GM12878 (cell line): Measurements from ENCODE around the gene ENOX2. TPM values are rescaled to one million over a fixed set of nuclear protein-coding genes. Genes with fewer than 3 reads are reported as not detected.

ENCODE experiments used
- ATAC-seq: fragments of 200-7000 bp; cut with Tn5 transposase; 3 replicates; pipeline ENCODE4 v1.9.1; 2020; ENCODE audit warnings: mild to moderate bottlenecking, moderate library complexity
- BruUV-seq: library from RNA; stranded (reverse); fragments of 400-500 nt; replicated peaks from 2 replicates; lab custom pipeline; 2021; lab: Mats Ljungman, UMichigan
- CTCF ChIA-PET: fragments of 300-600 bp; sonication (Branson Sonifier 250); formaldehyde crosslinking; extraction: SDS; loops from one replicate; lab custom pipeline; 2021; ENCODE audit warnings: inconsistent platforms; lab: Yijun Ruan, JAX
- POLR2A ChIA-PET: fragments of 350-600 bp; formaldehyde crosslinking; extraction: SDS; loops from one replicate; lab custom pipeline; 2021; ENCODE audit warnings: inconsistent platforms; lab: Charles Lee
- RAD21 ChIA-PET: fragments of 300-600 bp; sonication (Branson Sonifier 250); formaldehyde crosslinking; loops from one replicate; lab custom pipeline; 2023; ENCODE audit warnings: antibody characterized with exemption; ENCODE audit not compliant: unreplicated experiment; lab: Charles Lee
- SMC1A ChIA-PET: fragments of 300-600 bp; sonication (Branson Sonifier 250); formaldehyde crosslinking; loops from one replicate; lab custom pipeline; 2023; ENCODE audit not compliant: unreplicated experiment, uncharacterized antibody; lab: Charles Lee
- DNase-seq: peaks from one replicate; pipeline ENCODE4 v3.0.0-alpha.2; 2011; ENCODE audit warnings: low read depth, low spot score
- FAIRE-seq: peaks from 3 replicates; lab custom pipeline; 2011; peaks lifted over from hg19 to GRCh38; lab: Jason Lieb, UNC
- H2AFZ ChIP-seq: 2 replicates; pipeline ENCODE4 v1.6.0; 2011; ENCODE audit warnings: low read depth, low read length, control low read depth; ENCODE audit not compliant: control insufficient read depth
- H3K27ac ChIP-seq: 2 replicates; pipeline ENCODE4 v1.5.1; 2011; ENCODE audit warnings: control low read depth; ENCODE audit not compliant: control insufficient read depth, insufficient read depth
- H3K27me3 ChIP-seq, 2 experiments: replicated peaks in 1 of 2; 2 replicates each; pipeline versions ENCODE4 v1.6.0 to v1.6.1; 2011; ENCODE audit warnings: low read length in 1 of 2; ENCODE audit not compliant: control insufficient read depth in 2 of 2, insufficient read depth in 2 of 2
- H3K36me3 ChIP-seq, 2 experiments: 2 replicates each; pipeline ENCODE4 v1.5.1; 2011; ENCODE audit warnings: low read length in 1 of 2; ENCODE audit not compliant: control insufficient read depth in 2 of 2, insufficient read depth in 2 of 2
- H3K4me1 ChIP-seq: 2 replicates; pipeline ENCODE4 v1.6.1; 2011; ENCODE audit warnings: mild to moderate bottlenecking, low read length, moderate library complexity, mixed read lengths; ENCODE audit not compliant: control insufficient read depth, insufficient read depth
- H3K4me2 ChIP-seq: 2 replicates; pipeline ENCODE4 v1.6.0; 2011; ENCODE audit warnings: control low read depth; ENCODE audit not compliant: control insufficient read depth, insufficient read depth
- H3K4me3 ChIP-seq: fragments of 200-600 bp; sonication (generic); 2 replicates; pipeline ENCODE4 v1.5.1; 2016
- H3K79me2 ChIP-seq: 2 replicates; pipeline ENCODE4 v1.6.0; 2011; ENCODE audit warnings: low read length; ENCODE audit not compliant: control insufficient read depth, insufficient read depth
- H3K9ac ChIP-seq: 2 replicates; pipeline ENCODE4 v1.8.0; 2011; ENCODE audit warnings: low read length, control low read depth, mixed read lengths; ENCODE audit not compliant: control insufficient read depth, insufficient read depth
- H3K9me3 ChIP-seq: replicated peaks from 3 replicates; pipeline ENCODE4 v1.5.1; 2011; ENCODE audit warnings: mild to moderate bottlenecking, low read length; ENCODE audit not compliant: control insufficient read depth, insufficient read depth
- H4K20me1 ChIP-seq: 2 replicates; pipeline ENCODE4 v1.6.0; 2011; ENCODE audit not compliant: control insufficient read depth, insufficient read depth
- CBX3 ChIP-seq: fragments of 200-600 bp; sonication (generic); IDR thresholded peaks from 2 replicates; pipeline ENCODE4 v1.6.1; 2016; ENCODE audit warnings: low read depth, borderline replicate concordance
- CTCF ChIP-seq, 3 experiments: IDR thresholded peaks in 2 of 3; conservative IDR thresholded peaks in 1 of 3; 2 replicates each; pipeline ENCODE4 v1.5.1; 2011; ENCODE audit warnings: low read depth in 3 of 3, low read length in 3 of 3, mild to moderate bottlenecking in 3 of 3, control low read depth in 2 of 3, moderate library complexity in 2 of 3, inconsistent platforms in 1 of 3, mixed read lengths in 1 of 3; ENCODE audit not compliant: control insufficient read depth in 2 of 3, insufficient read depth in 1 of 3; ENCODE audit errors: extremely low read depth in 1 of 3
- E4F1 ChIP-seq: fragments of 450-650 bp; IDR thresholded peaks from 2 replicates; pipeline ENCODE4 v1.6.1; 2018; ENCODE audit warnings: borderline replicate concordance, mild to moderate bottlenecking; ENCODE audit not compliant: partially characterized antibody
- HCFC1 ChIP-seq: fragments of 150-350 bp; IDR thresholded peaks from 2 replicates; pipeline ENCODE4 v1.6.1; 2014; ENCODE audit warnings: low read length
- HDGF ChIP-seq: fragments of 450-650 bp; IDR thresholded peaks from 2 replicates; pipeline ENCODE4 v1.6.1; 2016; ENCODE audit warnings: antibody characterized with exemption
- IRF5 ChIP-seq: fragments of 450-650 bp; IDR thresholded peaks from 2 replicates; pipeline ENCODE4 v1.6.1; 2017; ENCODE audit warnings: borderline replicate concordance
- MTA2 ChIP-seq: fragments of 450-650 bp; IDR thresholded peaks from 2 replicates; pipeline ENCODE4 v1.6.1; 2016; ENCODE audit warnings: low read depth, mild to moderate bottlenecking, moderate library complexity
- MTA3 ChIP-seq: IDR thresholded peaks from 2 replicates; pipeline ENCODE4 v1.6.1; 2012; ENCODE audit warnings: low read length, inconsistent platforms, borderline replicate concordance
- NFYB ChIP-seq: IDR thresholded peaks from 2 replicates; pipeline ENCODE4 v1.6.1; 2011; ENCODE audit warnings: low read depth, mild to moderate bottlenecking, low read length, improper control_type of control experiment, moderate library complexity; ENCODE audit not compliant: insufficient read depth
- POLR2A ChIP-seq: IDR thresholded peaks from 2 replicates; pipeline ENCODE4 v1.6.1; 2011; ENCODE audit warnings: low read depth, mild to moderate bottlenecking, low read length
- POLR2AphosphoS5 ChIP-seq: IDR thresholded peaks from 2 replicates; pipeline ENCODE4 v1.6.1; 2011; ENCODE audit warnings: mild to moderate bottlenecking, low read length, inconsistent platforms
- RAD21 ChIP-seq: IDR thresholded peaks from 2 replicates; pipeline ENCODE4 v1.6.1; 2011; ENCODE audit warnings: mild to moderate bottlenecking, low read depth, low read length, moderate library complexity; ENCODE audit not compliant: insufficient read depth
- SUPT20H ChIP-seq: IDR thresholded peaks from 2 replicates; pipeline ENCODE4 v1.6.1; 2011; ENCODE audit warnings: low read depth, mild to moderate bottlenecking, low read length, moderate library complexity, borderline replicate concordance; ENCODE audit not compliant: control insufficient read depth
- TAF1 ChIP-seq: IDR thresholded peaks from 2 replicates; pipeline ENCODE4 v1.6.1; 2011; ENCODE audit warnings: mild to moderate bottlenecking, low read depth, low read length, borderline replicate concordance
- TCF7 ChIP-seq: IDR thresholded peaks from 2 replicates; pipeline ENCODE4 v1.6.1; 2014; ENCODE audit warnings: antibody characterized with exemption, borderline replicate concordance
- YY1 ChIP-seq: IDR thresholded peaks from 2 replicates; pipeline ENCODE4 v1.6.1; 2011; ENCODE audit warnings: low read depth, mild to moderate bottlenecking, low read length
- ZBED1 ChIP-seq: IDR thresholded peaks from 2 replicates; pipeline ENCODE4 v1.6.1; 2016; ENCODE audit warnings: borderline replicate concordance
- WGBS: methylation state at CpG from one replicate; pipeline ENCODE4 v1.1.6; 2016; ENCODE audit warnings: low lambda C conversion rate; ENCODE audit not compliant: insufficient replicate concordance, insufficient coverage; ENCODE audit errors: missing lambda C conversion rate; 5-methylcytosine and 5-hydroxymethylcytosine counted together
- in situ Hi-C: fragments of 300-500 bp; cut with MboI; formaldehyde crosslinking; loops from 9 replicates; pipeline ENCODE4 v1.14.3; 2018; ENCODE audit warnings: mixed read lengths
- intact Hi-C: fragments of 100-400 bp; cut with micrococcal nuclease; formaldehyde crosslinking; loops from one replicate; pipeline ENCODE4 v1.14.2; 2022; ENCODE audit not compliant: unreplicated experiment
- polyA plus RNA-seq, 11 experiments: library from polyadenylated mRNA; depleted of rRNA in 4 of 11; unstranded in 6 of 11; stranded (reverse) in 5 of 11; fragments of >200 nt; fragmentation: Nextera tagmentation in 4 of 11; fragmentation: Illumina TruSeq in 1 of 11; extraction: Ambion mirVana in 4 of 11; extraction: Trizol in 1 of 11; gene quantifications; 1 replicate in 1 of 11; 2 replicates in 10 of 11; pipeline versions ENCODE4 v1.2.1 to v1.2.3, GENCODE V29; 2011 to 2016; ENCODE audit warnings: inconsistent platforms in 2 of 11, missing spikeins in 2 of 11, low read depth in 1 of 11
- total RNA-seq, 4 experiments: library from RNA; depleted of rRNA in 3 of 4; stranded (reverse); fragments of >200 nt in 3 of 4; fragmentation: Illumina TruSeq in 1 of 4; extraction: Trizol in 1 of 4; gene quantifications; 2 replicates each; pipeline versions ENCODE4 v1.2.1 to v1.2.3, GENCODE V29; 2013 to 2021

The ENOX2 gene
- total and polyA plus RNA-seq, 10 of the 15 experiments (the other 5 are each of a cell fraction or from before 2014, with no cell fraction given) = 3.2 to 13.0 (median 7.7) TPM

DNA sequence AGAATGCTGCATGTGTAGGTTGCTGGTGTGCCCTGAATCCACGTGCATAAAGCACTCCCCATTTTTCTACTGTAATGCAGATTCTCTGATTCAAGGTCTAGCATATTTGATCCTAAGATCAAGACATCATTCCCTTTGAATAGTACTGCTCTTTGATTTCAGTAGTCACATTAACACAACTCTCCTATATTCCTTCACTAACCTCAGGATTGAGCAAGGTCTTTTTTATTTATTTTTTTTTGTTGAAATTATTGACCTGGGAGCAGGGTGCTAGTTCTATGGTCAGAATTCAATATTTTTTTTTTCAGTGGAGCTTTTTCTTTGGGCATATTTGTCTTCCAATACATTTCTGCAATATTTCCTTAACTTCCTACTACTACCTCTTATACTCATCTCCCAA is 255.5 kb downstream of the ENOX2 start:
- SMC1A ChIA-PET = no interaction called here
- H3K9ac ChIP-seq = no peak overlapping the region
- FAIRE-seq = no peak

More for the DNA sequence above, 255.5 kb downstream of the ENOX2 start:
- RAD21 ChIA-PET = no interaction called here
- no peaks in the 10 kb centered on the region for H4K20me1 ChIP-seq
- H3K27ac ChIP-seq = no peak overlapping the region
- POLR2A ChIA-PET = no interaction called here
- intact Hi-C loops (no loop called here), in situ Hi-C loops (no loop called here)
- TF ChIP-seq HCFC1 = no peak
- no peak for TF ChIP-seq E4F1
- TF ChIP-seq TAF1 = no peak
- TF ChIP-seq CBX3 = no peak
- TF ChIP-seq SUPT20H = no peak
- TF ChIP-seq MTA3 = no peak
- no peak for TF ChIP-seq ZBED1
- TF ChIP-seq CTCF (IDR thresholded peaks at IDR 0.05 in 2 of 3, conservative IDR thresholded peaks at IDR 0.05 in 1 of 3; ENCODE audit: control insufficient read depth in 2 of 3, extremely low read depth in 1 of 3, insufficient read depth in 1 of 3, low read depth in 3 of 3, low read length in 3 of 3) = no peak
- no peak for TF ChIP-seq MTA2
- no peak for TF ChIP-seq IRF5
- no peak for TF ChIP-seq POLR2A
- no peak for TF ChIP-seq HDGF
- no peak for TF ChIP-seq YY1
- TF ChIP-seq TCF7 = no peak
- TF ChIP-seq POLR2AphosphoS5 = no peak
- TF ChIP-seq RAD21 = no peak
- no peak for TF ChIP-seq NFYB
- no TSS peak for BruUV-seq
- no peak for ATAC-seq
- H3K4me1 ChIP-seq = no peaks in the 10 kb centered on the region
- no peak overlapping the region for H3K4me2 ChIP-seq
- no peaks in the 10 kb centered on the region for H3K36me3 ChIP-seq
- 50% methylated on average over 1 of the region's 1 CpG for WGBS
- H2AFZ ChIP-seq = no peak overlapping the region
- CTCF ChIA-PET = no interaction called here
- H3K79me2 ChIP-seq = no peaks in the 10 kb centered on the region
- no peaks in the 10 kb centered on the region for H3K27me3 ChIP-seq
- no peak overlapping the region for H3K4me3 ChIP-seq
- no peak for DNase-seq
- no peaks in the 10 kb centered on the region for H3K9me3 ChIP-seq
